Muscle layer of duodenum (tissue), 2 donors: Measurements from ENCODE around the gene ANO10.
"Not testable (repeated sequence)": the region's sequence is repeated elsewhere in the genome, so short reads cannot be mapped to it uniquely, and the experiment has no call there.

Experiments
- H3K27ac ChIP-seq: one replicate; pipeline ENCODE4 v1.7.0; 2013; ENCODE audit warnings: mild to moderate bottlenecking, low read length
- H3K27me3 ChIP-seq: one replicate; pipeline ENCODE4 v1.7.0; 2013; ENCODE audit warnings: low read depth, mild to moderate bottlenecking, control low read depth, low read length
- H3K36me3 ChIP-seq, 2 donors: one replicate each; pipeline ENCODE4 v1.7.0; 2013; ENCODE audit warnings: low read length in 2 of 2, control low read depth in 1 of 2, mild to moderate bottlenecking in 1 of 2; ENCODE audit not compliant: insufficient read depth in 2 of 2, control insufficient read depth in 1 of 2
- H3K4me1 ChIP-seq, 2 donors: one replicate each; pipeline ENCODE4 v1.7.0; 2013; ENCODE audit warnings: low read length in 2 of 2, mild to moderate bottlenecking in 2 of 2, control low read depth in 1 of 2, moderate library complexity in 1 of 2; ENCODE audit not compliant: insufficient read depth in 2 of 2, control insufficient read depth in 1 of 2
- H3K4me3 ChIP-seq, 2 donors: one replicate each; pipeline ENCODE4 v1.7.0; 2013; ENCODE audit warnings: low read length in 2 of 2, low read depth in 1 of 2, mild to moderate bottlenecking in 1 of 2
- H3K9me3 ChIP-seq, 2 donors: one replicate each; pipeline ENCODE4 v1.7.0; 2013; ENCODE audit warnings: low read length in 2 of 2, control low read depth in 1 of 2, mild to moderate bottlenecking in 1 of 2; ENCODE audit not compliant: control insufficient read depth in 1 of 2
- donor health status: healthy.

ANO10 gene

GRCh38 chr3:43490640-43491185 is 131.1 kb downstream of the ANO10 start:
- no peaks in the 10 kb centered on the region for H3K4me1 ChIP-seq
- no peak overlapping the region for H3K27ac ChIP-seq
- no peaks in the 10 kb centered on the region for H3K36me3 ChIP-seq
- no peak overlapping the region for H3K4me3 ChIP-seq
- no peaks in the 10 kb centered on the region for H3K27me3 ChIP-seq
- H3K9me3 ChIP-seq = no peaks in the 10 kb centered on the region

DNA sequence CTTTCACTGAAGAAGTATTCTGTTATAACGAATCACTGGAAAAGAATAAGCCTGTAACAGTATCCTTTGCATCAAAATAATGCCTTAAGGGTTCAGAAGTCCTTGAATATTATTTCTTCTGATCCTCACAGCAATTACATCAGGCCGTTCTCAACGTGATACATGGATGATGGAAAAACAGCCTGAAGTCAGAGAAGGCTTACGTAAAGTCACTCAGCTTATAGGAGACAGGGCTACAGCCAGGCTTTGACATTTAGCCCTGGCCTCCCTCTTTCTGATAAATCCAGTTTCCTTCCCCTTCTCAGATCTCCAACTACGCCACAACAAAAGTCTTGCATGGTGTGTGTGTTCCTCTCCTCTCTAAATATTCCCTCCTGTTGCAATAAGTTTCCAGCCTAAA is 131.9 kb downstream of the ANO10 start:
- Histone ChIP-seq H3K4me3 (no peak overlapping the region), H3K4me1 (no peaks in the 10 kb centered on the region), H3K36me3 (no peaks in the 10 kb centered on the region), H3K9me3 (no peaks in the 10 kb centered on the region), H3K27me3 (no peaks in the 10 kb centered on the region), H3K27ac (no peak overlapping the region)

- Histone ChIP-seq H3K27me3 (no peaks in the 10 kb centered on the region), H3K27ac (no peak overlapping the region), H3K4me3 (no peak overlapping the region), H3K36me3 (no peaks in the 10 kb centered on the region), H3K9me3 (no peaks in the 10 kb centered on the region), H3K4me1 (no peaks in the 10 kb centered on the region)
Observed at GRCh38 chr3:43485931-43486330, 135.9 kb downstream of the ANO10 start.

- Histone ChIP-seq H3K27ac (no peak overlapping the region), H3K9me3 (no peaks in the 10 kb centered on the region), H3K4me1 (no peaks in the 10 kb centered on the region), H3K4me3 (no peak overlapping the region), H3K36me3 (no peaks in the 10 kb centered on the region), H3K27me3 (no peaks in the 10 kb centered on the region)
Observed at GRCh38 chr3:43484926-43485488, 136.8 kb downstream of the ANO10 start.

DNA sequence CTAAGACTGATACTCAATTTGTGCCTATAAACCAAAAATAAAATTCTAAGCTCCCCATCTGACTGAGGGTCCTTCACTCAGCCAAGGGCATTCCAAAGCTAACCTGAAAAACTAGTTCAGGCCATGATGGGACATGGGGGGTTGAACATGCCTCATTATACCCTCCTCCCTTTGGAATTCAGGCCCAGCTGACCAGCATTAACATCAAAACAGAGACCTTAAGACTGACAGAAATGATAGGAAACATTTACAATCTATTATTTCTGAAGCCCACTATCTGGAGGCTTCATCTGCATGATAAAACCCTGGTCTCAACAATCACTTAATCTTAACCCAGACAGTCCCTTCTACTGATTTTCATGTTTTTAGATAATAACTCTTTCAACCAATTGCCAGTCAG is 140.4 kb downstream of the ANO10 start:
- Histone ChIP-seq H3K4me1 (no peaks in the 10 kb centered on the region), H3K36me3 (no peaks in the 10 kb centered on the region), H3K27ac (no peak overlapping the region), H3K4me3 (no peak overlapping the region), H3K9me3 (no peaks in the 10 kb centered on the region), H3K27me3 (no peaks in the 10 kb centered on the region)

GRCh38 chr3:43478839-43479238 is 143.0 kb downstream of the ANO10 start:
- not testable (repeated sequence) for H3K27ac ChIP-seq, H3K36me3 ChIP-seq, H3K9me3 ChIP-seq, H3K4me3 ChIP-seq, H3K4me1 ChIP-seq, H3K27me3 ChIP-seq

DNA sequence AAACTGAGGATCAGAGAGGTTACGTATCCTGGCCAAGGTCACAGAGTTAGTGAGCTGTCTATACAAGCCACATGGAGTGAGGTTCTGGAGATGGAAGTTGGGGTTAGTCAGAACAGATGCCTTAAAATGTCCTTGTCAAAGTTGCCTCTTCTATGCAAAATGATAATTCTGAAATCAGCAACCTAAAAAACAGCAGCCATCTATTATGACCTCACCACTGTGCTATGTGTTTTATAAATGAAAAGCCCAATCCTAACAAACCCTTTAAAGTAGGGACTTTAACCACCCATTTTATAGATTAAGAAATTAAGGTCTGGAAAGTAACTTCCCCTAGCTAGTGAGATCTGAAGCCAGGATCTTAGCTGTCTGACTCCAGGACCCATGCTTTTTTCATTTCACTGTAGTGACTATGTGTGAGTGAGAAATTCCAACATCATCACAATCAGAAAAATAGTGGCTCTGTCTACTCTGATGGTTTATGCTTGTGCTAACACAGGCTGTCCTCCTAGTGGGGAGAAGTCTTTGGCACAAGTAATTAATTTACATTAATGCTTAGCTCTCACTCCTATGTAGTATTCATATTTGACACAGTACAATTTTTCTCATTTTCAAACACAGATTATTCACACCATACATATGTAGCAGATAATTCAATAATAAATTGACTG is 143.6 kb downstream of the ANO10 start:
- Histone ChIP-seq H3K27ac (no peak overlapping the region), H3K4me1 (peaks cover 0 to 8% of the 10 kb centered on the region in 2 donors), H3K9me3 (no peaks in the 10 kb centered on the region), H3K27me3 (no peaks in the 10 kb centered on the region), H3K36me3 (no peaks in the 10 kb centered on the region), H3K4me3 (no peak overlapping the region)

DNA sequence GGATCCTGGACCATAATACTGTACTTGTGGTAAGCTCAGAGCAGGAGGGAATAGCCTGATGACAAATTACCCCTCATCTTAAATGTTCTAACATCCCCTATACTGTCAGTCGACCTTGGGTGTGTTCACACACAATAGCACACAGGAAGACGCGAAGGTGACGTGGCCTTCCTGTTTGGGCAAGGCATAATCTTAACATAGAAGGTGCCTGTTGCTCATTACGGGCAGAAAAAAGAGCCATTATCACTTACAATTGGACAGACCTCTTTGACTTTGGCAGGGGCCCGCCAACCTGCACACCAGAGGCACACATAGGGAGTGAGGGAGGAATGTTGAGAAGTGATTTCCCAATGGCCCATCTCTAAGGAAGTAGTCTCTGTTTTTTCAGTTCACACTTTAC is 144.2 kb downstream of the ANO10 start:
- Histone ChIP-seq H3K9me3 (no peaks in the 10 kb centered on the region), H3K27ac (no peak overlapping the region), H3K27me3 (no peaks in the 10 kb centered on the region)

GRCh38 chr3:43473737-43474136 is 148.1 kb downstream of the ANO10 start:
- Histone ChIP-seq H3K9me3 (no peaks in the 10 kb centered on the region), H3K27me3 (no peaks in the 10 kb centered on the region), H3K4me3 (no peak overlapping the region), H3K4me1 (peaks cover 0 to 18% of the 10 kb centered on the region in 2 donors), H3K36me3 (no peaks in the 10 kb centered on the region), H3K27ac (no peak overlapping the region)

More for the DNA sequence above, 144.2 kb downstream of the ANO10 start:
- Histone ChIP-seq H3K4me1 (peaks cover 0 to 9% of the 10 kb centered on the region in 2 donors), H3K36me3 (no peaks in the 10 kb centered on the region), H3K4me3 (no peak overlapping the region)

GRCh38 chr3:43473244-43473643 is 148.6 kb downstream of the ANO10 start:
- H3K27me3 ChIP-seq = no peaks in the 10 kb centered on the region
- no peak overlapping the region for H3K4me3 ChIP-seq
- peaks cover 0 to 19% of the 10 kb centered on the region in 2 donors for H3K4me1 ChIP-seq
- no peaks in the 10 kb centered on the region for H3K36me3 ChIP-seq
- no peak overlapping the region for H3K27ac ChIP-seq
- H3K9me3 ChIP-seq = no peaks in the 10 kb centered on the region

GRCh38 chr3:43468133-43468532 is 153.7 kb downstream of the ANO10 start:
- H3K27ac ChIP-seq = no peak overlapping the region
- H3K36me3 ChIP-seq = no peaks in the 10 kb centered on the region
- peaks cover 0 to 13% of the 10 kb centered on the region in 2 donors for H3K4me1 ChIP-seq
- H3K9me3 ChIP-seq = no peaks in the 10 kb centered on the region
- no peak overlapping the region for H3K4me3 ChIP-seq
- no peaks in the 10 kb centered on the region for H3K27me3 ChIP-seq

DNA sequence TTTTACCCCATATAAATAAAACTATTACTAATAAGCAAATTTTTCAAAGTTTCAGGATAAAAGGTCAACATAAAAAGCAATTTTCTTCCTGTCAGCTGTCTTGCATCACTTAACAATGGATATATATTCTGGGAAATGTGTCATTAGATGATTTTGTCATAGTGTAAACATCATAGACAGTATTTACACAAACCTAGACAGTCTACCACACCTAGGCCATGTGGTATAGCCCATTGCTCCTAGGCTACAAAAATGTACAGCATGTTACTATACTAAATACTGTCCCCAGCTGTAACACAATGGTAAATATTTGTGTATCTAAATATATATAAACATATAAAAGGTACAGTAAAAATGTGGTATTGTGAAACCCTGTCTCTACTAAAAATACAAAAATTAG is 156.7 kb downstream of the ANO10 start:
- Histone ChIP-seq H3K9me3 (no peaks in the 10 kb centered on the region), H3K27me3 (no peaks in the 10 kb centered on the region), H3K4me3 (no peak overlapping the region), H3K4me1 (peaks cover 0 to 3% of the 10 kb centered on the region in 2 donors), H3K27ac (no peak overlapping the region), H3K36me3 (no peaks in the 10 kb centered on the region)
